HepG2 (cell line): ENCODE data around the gene GRID1. TPM values are rescaled to one million over a fixed set of nuclear protein-coding genes. Genes with fewer than 3 reads are reported as not detected.

Source experiments
- ATAC-seq: fragments of 200-7000 bp; cut with Tn5 transposase; 3 replicates; pipeline ENCODE4 v1.9.1; 2020; ENCODE audit warnings: mild to moderate bottlenecking, moderate library complexity
- BruUV-seq: library from RNA; stranded (reverse); fragments of 400-500 nt; replicated peaks from 2 replicates; lab custom pipeline; 2021; lab: Mats Ljungman, UMichigan
- CTCF ChIA-PET: fragments of 300-600 bp; formaldehyde crosslinking; extraction: SDS; loops from one replicate; lab custom pipeline; 2021; ENCODE audit warnings: low total read pairs, inconsistent platforms, low intra/inter-chr PET ratio; lab: Yijun Ruan, JAX
- POLR2A ChIA-PET: fragments of 350-600 bp; sonication (Branson Sonifier 250); formaldehyde crosslinking; loops from one replicate; lab custom pipeline; 2020; ENCODE audit warnings: antibody characterized with exemption, inconsistent platforms; lab: Yijun Ruan, JAX
- DNase-seq: peaks from one replicate; pipeline ENCODE4 v3.0.0-alpha.2; 2015; ENCODE audit warnings: low spot score
- FAIRE-seq: peaks from 3 replicates; lab custom pipeline; 2011; peaks lifted over from hg19 to GRCh38; lab: Jason Lieb, UNC
- H2AFZ ChIP-seq: one replicate; pipeline ENCODE4 v1.6.1; 2011; ENCODE audit warnings: low read length, inconsistent platforms
- H3K27ac ChIP-seq: fragments of 300-600 bp; 3 replicates; pipeline ENCODE4 v1.8.0; 2011; ENCODE audit warnings: mixed run types, mild to moderate bottlenecking, mixed read lengths, low read length, inconsistent platforms; ENCODE audit not compliant: insufficient read depth; ENCODE audit errors: extremely low read length
- H3K27me3 ChIP-seq, 2 experiments: fragments of 200-600 bp in 1 of 2; 2 replicates in 1 of 2; 3 replicates in 1 of 2; pipeline versions ENCODE4 v1.6.0 to v1.8.0; 2011; ENCODE audit warnings: low read length in 2 of 2, mild to moderate bottlenecking in 2 of 2, moderate library complexity in 2 of 2, inconsistent platforms in 1 of 2; ENCODE audit not compliant: insufficient read depth in 2 of 2, control insufficient read depth in 1 of 2
- H3K36me3 ChIP-seq, 2 experiments: fragments of 200-600 bp in 1 of 2; replicated peaks in 1 of 2; 2 replicates in 1 of 2; 3 replicates in 1 of 2; pipeline versions ENCODE4 v1.5.1 to v1.8.0; 2011; ENCODE audit warnings: low read length in 2 of 2, inconsistent platforms in 1 of 2; ENCODE audit not compliant: insufficient read depth in 2 of 2, control insufficient read depth in 1 of 2
- H3K4me1 ChIP-seq: 2 replicates; pipeline ENCODE4 v1.5.1; 2012; ENCODE audit warnings: low read length, inconsistent platforms; ENCODE audit not compliant: insufficient read depth
- H3K4me2 ChIP-seq: 2 replicates; pipeline ENCODE4 v1.6.0; 2011; ENCODE audit warnings: low read depth, low read length, inconsistent platforms
- H3K4me3 ChIP-seq, 3 experiments: fragments of 200-600 bp in 1 of 3; sonication (generic), shearing (Covaris generic) in 1 of 3; replicated peaks in 1 of 3; 2 replicates each; pipeline ENCODE4 v1.5.1; 2011 to 2016; ENCODE audit warnings: low read length in 3 of 3, inconsistent platforms in 2 of 3, low read depth in 2 of 3, mild to moderate bottlenecking in 2 of 3, control low read depth in 1 of 3, mixed read lengths in 1 of 3; ENCODE audit not compliant: insufficient read depth in 1 of 3
- H3K79me2 ChIP-seq: one replicate; pipeline ENCODE4 v1.6.1; 2011; ENCODE audit warnings: low read length, inconsistent platforms; ENCODE audit not compliant: insufficient read depth
- H3K9ac ChIP-seq: 2 replicates; pipeline ENCODE4 v1.6.0; 2011; ENCODE audit warnings: mild to moderate bottlenecking, low read depth, low read length, inconsistent platforms; ENCODE audit not compliant: insufficient read depth
- H3K9me3 ChIP-seq: 2 replicates; pipeline ENCODE4 v1.5.1; 2012; ENCODE audit warnings: mild to moderate bottlenecking, low read length
- H4K20me1 ChIP-seq: 2 replicates; pipeline ENCODE4 v1.6.0; 2011; ENCODE audit warnings: inconsistent platforms, mild to moderate bottlenecking, low read length, moderate library complexity; ENCODE audit not compliant: insufficient read depth
- ATF2 ChIP-seq: sonication (generic); formaldehyde crosslinking; IDR thresholded peaks from 2 replicates; pipeline ENCODE4 v1.4.0; 2020; ENCODE audit warnings: missing genetic modification reagents
- EHMT2 ChIP-seq: fragments of 200-600 bp; sonication (generic); IDR thresholded peaks from 2 replicates; pipeline ENCODE4 v1.7.0; 2017; ENCODE audit warnings: antibody characterized with exemption, low read depth, low read length, borderline replicate concordance
- HNRNPUL1 ChIP-seq: fragments of 200-400 bp; formaldehyde crosslinking; IDR thresholded peaks from 2 replicates; pipeline ENCODE4 v1.6.1; 2017; ENCODE audit warnings: low read depth, mild to moderate bottlenecking, low read length, moderate library complexity
- NKX3-1 ChIP-seq: sonication (generic); formaldehyde crosslinking; IDR thresholded peaks from 2 replicates; pipeline ENCODE4 v1.5.0; 2020; ENCODE audit warnings: missing genetic modification reagents
- PHF8 ChIP-seq: sonication (generic); formaldehyde crosslinking; IDR thresholded peaks from 2 replicates; pipeline ENCODE4 v1.5.0; 2020; ENCODE audit warnings: missing genetic modification reagents
- SCMH1 ChIP-seq: sonication (generic); formaldehyde crosslinking; IDR thresholded peaks from 2 replicates; pipeline ENCODE4 v1.9.0; 2021; ENCODE audit warnings: missing genetic modification reagents, mild to moderate bottlenecking, borderline replicate concordance
- SNAPC2 ChIP-seq: sonication (generic); formaldehyde crosslinking; IDR thresholded peaks from 2 replicates; pipeline ENCODE4 v1.8.1; 2022; ENCODE audit warnings: mild to moderate bottlenecking, missing genetic modification reagents
- THYN1 ChIP-seq: sonication (generic); formaldehyde crosslinking; IDR thresholded peaks from 2 replicates; pipeline ENCODE4 v1.8.1; 2023; ENCODE audit warnings: low read depth, mild to moderate bottlenecking, moderate library complexity, missing genetic modification reagents, borderline replicate concordance
- TRIM24 ChIP-seq: sonication (generic); formaldehyde crosslinking; IDR thresholded peaks from 2 replicates; pipeline ENCODE4 v1.8.0; 2022; ENCODE audit warnings: mild to moderate bottlenecking, missing genetic modification reagents
- ZNF251 ChIP-seq: sonication (generic); formaldehyde crosslinking; IDR thresholded peaks from 2 replicates; pipeline ENCODE4 v1.9.0; 2021; ENCODE audit warnings: mild to moderate bottlenecking, missing genetic modification reagents
- ZNF737 ChIP-seq: sonication (generic); formaldehyde crosslinking; IDR thresholded peaks from 2 replicates; pipeline ENCODE4 v1.5.0; 2020; ENCODE audit warnings: missing genetic modification reagents, mild to moderate bottlenecking, borderline replicate concordance
- ZNF75D ChIP-seq: sonication (generic); formaldehyde crosslinking; IDR thresholded peaks from 2 replicates; pipeline ENCODE4 v1.8.1; 2023; ENCODE audit warnings: missing genetic modification reagents, mild to moderate bottlenecking, borderline replicate concordance
- ZNF790 ChIP-seq: sonication (generic); formaldehyde crosslinking; IDR thresholded peaks from 2 replicates; pipeline ENCODE4 v1.8.0; 2022; ENCODE audit warnings: missing genetic modification reagents, mild to moderate bottlenecking, borderline replicate concordance
- WGBS: methylation state at CpG from one replicate; pipeline ENCODE4 v1.1.6; 2017; ENCODE audit warnings: low lambda C conversion rate; 5-methylcytosine and 5-hydroxymethylcytosine counted together
- in situ Hi-C: cut with HindIII; loops from 2 replicates; pipeline ENCODE4 v1.10.0; 2017; ENCODE audit warnings: low pct_unique_long_range_greater_than_20kb; ENCODE audit not compliant: extremely low pct_ligation_motif_present
- intact Hi-C: fragments of 100-400 bp; cut with micrococcal nuclease; formaldehyde crosslinking; loops from one replicate; pipeline ENCODE4 v1.10.0; 2022; ENCODE audit not compliant: unreplicated experiment
- polyA plus RNA-seq, 8 experiments: library from polyadenylated mRNA; depleted of rRNA in 3 of 8; stranded (reverse) in 7 of 8; unstranded in 1 of 8; fragments of >200 nt; fragmentation: Illumina TruSeq in 4 of 8; extraction: Trizol in 4 of 8; gene quantifications; 2 replicates each; pipeline versions ENCODE4 v1.2.1 to v1.2.3, GENCODE V29; 2011 to 2016; ENCODE audit warnings: low read depth in 4 of 8, missing spikeins in 1 of 8, mixed read lengths in 1 of 8; ENCODE audit not compliant: insufficient read depth in 1 of 8
- total RNA-seq, 5 experiments: library from RNA; depleted of rRNA; stranded (reverse); fragments of >200 nt; fragmentation: Illumina TruSeq; extraction: Trizol; gene quantifications; 2 replicates each; pipeline ENCODE4 v1.2.3, GENCODE V29; 2016; ENCODE audit warnings: low read depth in 1 of 5
- TF ChIP-seq, protein P1 (sequence below): sonication (generic); formaldehyde crosslinking; IDR thresholded peaks from 2 replicates; pipeline ENCODE4 v1.4.0; 2020; ENCODE audit warnings: missing genetic modification reagents, mild to moderate bottlenecking, borderline replicate concordance

The GRID1 gene
- total and polyA plus RNA-seq, 2 of the 13 experiments (the other 11 are each of a cell fraction or from before 2014, with no cell fraction given): 0.05 TPM; not detected in 1

- in situ Hi-C loops: loop anchor here (5.0 kb wide), 1 partner anchor 197 kb away; no protein-coding TSS in a partner anchor
- H3K36me3 ChIP-seq: no peaks in the 10 kb centered on the region
- BruUV-seq: no TSS peak
Observed at GRCh38 chr10:86179961-86180360, 186.6 kb downstream of the GRID1 start.

More at GRCh38 chr10:86179961-86180360, 186.6 kb downstream of the GRID1 start:
- no peak overlapping the region for H3K27ac ChIP-seq
- no peaks in the 10 kb centered on the region for H3K9me3 ChIP-seq
- H3K9ac ChIP-seq: no peak overlapping the region
- no peak for DNase-seq
- ChIA-PET CTCF (no interaction called here), POLR2A (no interaction called here)
- H3K4me3 ChIP-seq: no peak overlapping the region
- no peak overlapping the region for H2AFZ ChIP-seq
- no peaks in the 10 kb centered on the region for H3K79me2 ChIP-seq
- intact Hi-C loops: loop anchor here (2.0 kb wide), 1 partner anchor 197 kb away; no protein-coding TSS in a partner anchor
- no peak overlapping the region for H3K4me2 ChIP-seq
- ATAC-seq: no peak
- TF ChIP-seq ZNF75D (CRISPR knock-in tag) (no peak), NKX3-1 (no peak), TRIM24 (CRISPR knock-in tag) (no peak), ZNF790 (CRISPR knock-in tag) (no peak), EHMT2 (no peak), THYN1 (CRISPR knock-in tag) (no peak), SCMH1 (CRISPR knock-in tag) (no peak), ZNF251 (no peak), HNRNPUL1 (no peak), PHF8 (CRISPR knock-in tag) (no peak), ATF2 (CRISPR knock-in tag) (no peak), SNAPC2 (CRISPR knock-in tag) (no peak), ZNF737 (CRISPR knock-in tag) (no peak)
- TF ChIP-seq, protein P1, sequence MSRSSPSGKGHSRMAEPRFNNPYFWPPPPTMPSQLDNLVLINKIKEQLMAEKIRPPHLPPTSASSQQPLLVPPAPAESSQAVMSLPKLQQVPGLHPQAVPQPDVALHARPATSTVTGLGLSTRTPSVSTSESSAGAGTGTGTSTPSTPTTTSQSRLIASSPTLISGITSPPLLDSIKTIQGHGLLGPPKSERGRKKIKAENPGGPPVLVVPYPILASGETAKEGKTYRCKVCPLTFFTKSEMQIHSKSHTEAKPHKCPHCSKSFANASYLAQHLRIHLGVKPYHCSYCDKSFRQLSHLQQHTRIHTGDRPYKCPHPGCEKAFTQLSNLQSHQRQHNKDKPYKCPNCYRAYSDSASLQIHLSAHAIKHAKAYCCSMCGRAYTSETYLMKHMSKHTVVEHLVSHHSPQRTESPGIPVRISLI: no peak
- TF ChIP-seq, all 625 proteins: peak for 0
- Histone ChIP-seq H3K27me3 (peaks cover 0 to 24% of the 10 kb centered on the region in 2 experiments; a peak in 2 of 5 replicates), H4K20me1 (no peaks in the 10 kb centered on the region), H3K4me1 (no peaks in the 10 kb centered on the region)
- FAIRE-seq: no peak
- WGBS: 19% methylated on average over 6 of the region's 7 CpGs
